ENCODE data around the gene PHF14.

PHF14 gene

GRCh38 chr7:11171569-11172192 is 198.0 kb downstream of the PHF14 start:
- in situ Hi-C loops (cut with MboI; ENCODE audit: low sequenced_read_pairs): no loop called here

- in situ Hi-C loops (cut with MboI; ENCODE audit: low sequenced_read_pairs): no loop called here
These were observed 199.2 kb downstream of the PHF14 start for GRCh38 chr7:11172835-11173234.

GRCh38 chr7:11175371-11175770 is 201.7 kb downstream of the PHF14 start:
- in situ Hi-C loops (cut with MboI; ENCODE audit: low sequenced_read_pairs): no loop called here

GRCh38 chr7:11175887-11176286 is 202.2 kb downstream of the PHF14 start:
- in situ Hi-C loops (cut with MboI; ENCODE audit: low sequenced_read_pairs): no loop called here

- in situ Hi-C loops (cut with MboI; ENCODE audit: low sequenced_read_pairs): no loop called here
These were observed 203.4 kb downstream of the PHF14 start for GRCh38 chr7:11176985-11177555.

GRCh38 chr7:11177793-11178192 is 204.1 kb downstream of the PHF14 start:
- in situ Hi-C loops (cut with MboI; ENCODE audit: low sequenced_read_pairs): no loop called here

GRCh38 chr7:11181590-11181989 is 207.9 kb downstream of the PHF14 start:
- in situ Hi-C loops (cut with MboI; ENCODE audit: low sequenced_read_pairs): no loop called here

- in situ Hi-C loops (cut with MboI; ENCODE audit: low sequenced_read_pairs): no loop called here
These were observed 209.1 kb downstream of the PHF14 start for GRCh38 chr7:11182736-11183135.

GRCh38 chr7:11185179-11185815 is 211.6 kb downstream of the PHF14 start:
- in situ Hi-C loops (cut with MboI; ENCODE audit: low sequenced_read_pairs): no loop called here

- in situ Hi-C loops (cut with MboI; ENCODE audit: low sequenced_read_pairs): no loop called here
These were observed 215.0 kb downstream of the PHF14 start for GRCh38 chr7:11188529-11189310.

- in situ Hi-C loops (cut with MboI; ENCODE audit: low sequenced_read_pairs): no loop called here
These were observed 217.4 kb downstream of the PHF14 start for GRCh38 chr7:11191081-11191480.

- in situ Hi-C loops (cut with MboI; ENCODE audit: low sequenced_read_pairs): no loop called here
These were observed 218.0 kb downstream of the PHF14 start for GRCh38 chr7:11191574-11192220.

GRCh38 chr7:11192506-11192905 is 218.8 kb downstream of the PHF14 start:
- in situ Hi-C loops (cut with MboI; ENCODE audit: low sequenced_read_pairs): no loop called here

GRCh38 chr7:11193131-11193867 is 219.6 kb downstream of the PHF14 start:
- in situ Hi-C loops (cut with MboI; ENCODE audit: low sequenced_read_pairs): no loop called here

- in situ Hi-C loops (cut with MboI; ENCODE audit: low sequenced_read_pairs): no loop called here
These were observed 220.2 kb downstream of the PHF14 start for GRCh38 chr7:11193888-11194287.

- in situ Hi-C loops (cut with MboI; ENCODE audit: low sequenced_read_pairs): no loop called here
These were observed 220.8 kb downstream of the PHF14 start for GRCh38 chr7:11194492-11194891.

- in situ Hi-C loops (cut with MboI; ENCODE audit: low sequenced_read_pairs): no loop called here
These were observed 221.8 kb downstream of the PHF14 start for GRCh38 chr7:11195502-11195901.

- in situ Hi-C loops (cut with MboI; ENCODE audit: low sequenced_read_pairs): no loop called here
These were observed 222.5 kb downstream of the PHF14 start for GRCh38 chr7:11196143-11196542.

GRCh38 chr7:11203224-11203623 is 229.6 kb downstream of the PHF14 start:
- in situ Hi-C loops (cut with MboI; ENCODE audit: low sequenced_read_pairs): no loop called here

- in situ Hi-C loops (cut with MboI; ENCODE audit: low sequenced_read_pairs): no loop called here
These were observed 230.0 kb downstream of the PHF14 start for GRCh38 chr7:11203683-11204082.

All from hTERT RPE-1 (cell line).